Measurements from ENCODE around the gene SELPLG.
"Not testable (repeated sequence)": the region's sequence is repeated elsewhere in the genome, so short reads cannot be mapped to it uniquely, and the experiment has no call there.

Gene SELPLG

GRCh38 chr12:108654622-108655021, 20.9 kb upstream of the SELPLG start:
- DNase-seq, result not testable (repeated sequence)

- no peak for DNase-seq
Measured at GRCh38 chr12:108653922-108654321, 20.2 kb upstream of the SELPLG start.

- no peak for DNase-seq
Measured at GRCh38 chr12:108653082-108653516, 19.4 kb upstream of the SELPLG start.

- DNase-seq, result no peak
Measured at GRCh38 chr12:108650083-108650482, 16.4 kb upstream of the SELPLG start.

- no peak for DNase-seq
Measured at GRCh38 chr12:108649669-108650068, 16.0 kb upstream of the SELPLG start.

GRCh38 chr12:108649126-108649525, 15.4 kb upstream of the SELPLG start:
- DNase-seq, result no peak

- no peak for DNase-seq
Measured at GRCh38 chr12:108648371-108648770, 14.7 kb upstream of the SELPLG start.

GRCh38 chr12:108647585-108648287, 14.0 kb upstream of the SELPLG start:
- no peak for DNase-seq

GRCh38 chr12:108646600-108647579, 13.2 kb upstream of the SELPLG start:
- DNase-seq, result no peak

- DNase-seq, result no peak
Measured at GRCh38 chr12:108645686-108646599, 12.2 kb upstream of the SELPLG start.

GRCh38 chr12:108644811-108645120, 11.1 kb upstream of the SELPLG start:
- DNase-seq, result no peak

GRCh38 chr12:108643941-108644810, 10.5 kb upstream of the SELPLG start:
- DNase-seq, result no peak

GRCh38 chr12:108642899-108643654, 9.4 kb upstream of the SELPLG start:
- no peak for DNase-seq

- DNase-seq, result no peak
Measured at GRCh38 chr12:108642269-108642870, 8.7 kb upstream of the SELPLG start.

GRCh38 chr12:108641446-108642268, 8.0 kb upstream of the SELPLG start:
- no peak for DNase-seq

- no peak for DNase-seq
Measured at GRCh38 chr12:108640802-108641445, 7.2 kb upstream of the SELPLG start.

GRCh38 chr12:108638997-108639822, 5.5 kb upstream of the SELPLG start:
- no peak for DNase-seq

GRCh38 chr12:108638141-108638827, 4.6 kb upstream of the SELPLG start:
- DNase-seq, result no peak

Measured in activated T-cell treated with anti-CD3 and anti-CD28 coated beads for 4 hours (primary cell).